Mesenchymal stem cell (in vitro differentiated cells and primary cell): Measurements from ENCODE around the gene F8.

Experiments
- DNase-seq: peaks from one replicate; pipeline ENCODE4 v3.0.0-alpha.2; 2013
- H2AFZ ChIP-seq: one replicate; pipeline ENCODE4 v1.6.1; 2013; ENCODE audit warnings: low read depth, mild to moderate bottlenecking, control low read depth, inconsistent platforms, low read length, moderate library complexity
- H2AK5ac ChIP-seq: 2 replicates; pipeline ENCODE4 v1.6.1; 2013; ENCODE audit warnings: low read length, moderate library complexity, mild to moderate bottlenecking, inconsistent platforms; ENCODE audit not compliant: severe bottlenecking
- H2BK120ac ChIP-seq: one replicate; pipeline ENCODE4 v1.6.1; 2013; ENCODE audit warnings: low read depth, mild to moderate bottlenecking, inconsistent platforms, low read length, moderate library complexity
- H2BK12ac ChIP-seq, 2 experiments: one replicate each; pipeline ENCODE4 v1.6.1; 2013; ENCODE audit warnings: inconsistent platforms in 2 of 2, low read length in 2 of 2, mild to moderate bottlenecking in 2 of 2, moderate library complexity in 2 of 2, control low read depth in 1 of 2
- H2BK15ac ChIP-seq: one replicate; pipeline ENCODE4 v1.6.1; 2013; ENCODE audit warnings: mild to moderate bottlenecking, low read depth, inconsistent platforms; ENCODE audit not compliant: poor library complexity, severe bottlenecking
- H2BK5ac ChIP-seq: 2 replicates; pipeline ENCODE4 v1.6.1; 2013; ENCODE audit warnings: low read depth, mild to moderate bottlenecking, low read length, control low read depth, inconsistent platforms; ENCODE audit not compliant: poor library complexity, severe bottlenecking
- H3K14ac ChIP-seq, 2 experiments: one replicate each; pipeline ENCODE4 v1.6.1; 2013; ENCODE audit warnings: inconsistent platforms in 2 of 2, low read length in 2 of 2, control low read depth in 1 of 2, mild to moderate bottlenecking in 1 of 2, moderate library complexity in 1 of 2
- H3K18ac ChIP-seq, 2 experiments: one replicate each; pipeline ENCODE4 v1.6.1; 2013; ENCODE audit warnings: inconsistent platforms in 2 of 2, low read length in 2 of 2, control low read depth in 1 of 2, low read depth in 1 of 2, mild to moderate bottlenecking in 1 of 2
- H3K23ac ChIP-seq, 2 experiments: one replicate each; pipeline ENCODE4 v1.6.1; 2013; ENCODE audit warnings: inconsistent platforms in 2 of 2, low read length in 2 of 2, mild to moderate bottlenecking in 2 of 2, moderate library complexity in 2 of 2, control low read depth in 1 of 2
- H3K27ac ChIP-seq: 2 replicates; pipeline ENCODE4 v1.5.1; 2013; ENCODE audit warnings: mild to moderate bottlenecking, moderate library complexity, low read length, control low read depth, inconsistent platforms; ENCODE audit not compliant: poor library complexity, severe bottlenecking
- H3K27me3 ChIP-seq, 2 experiments: 2 replicates each; pipeline versions ENCODE4 v1.6.1 to v1.7.0; 2013; ENCODE audit warnings: low read length in 2 of 2, mild to moderate bottlenecking in 2 of 2, moderate library complexity in 2 of 2, control low read depth in 1 of 2, inconsistent platforms in 1 of 2; ENCODE audit not compliant: control insufficient read depth in 1 of 2, insufficient read depth in 1 of 2
- H3K36me3 ChIP-seq, 2 experiments: 2 replicates each; pipeline versions ENCODE4 v1.6.1 to v1.7.0; 2013; ENCODE audit warnings: low read length in 2 of 2, control low read depth in 1 of 2, inconsistent platforms in 1 of 2, low read depth in 1 of 2, mild to moderate bottlenecking in 1 of 2; ENCODE audit not compliant: insufficient read depth in 2 of 2, control insufficient read depth in 1 of 2
- H3K4ac ChIP-seq, 2 experiments: one replicate each; pipeline ENCODE4 v1.6.1; 2013; ENCODE audit warnings: inconsistent platforms in 2 of 2, low read length in 2 of 2, mild to moderate bottlenecking in 2 of 2, moderate library complexity in 2 of 2, control low read depth in 1 of 2, low read depth in 1 of 2
- H3K4me1 ChIP-seq: 2 replicates; pipeline ENCODE4 v1.6.1; 2013; ENCODE audit warnings: low read depth, low read length, control low read depth; ENCODE audit not compliant: control insufficient read depth, insufficient read depth
- H3K4me2 ChIP-seq: 2 replicates; pipeline ENCODE4 v1.6.1; 2013; ENCODE audit warnings: low read length, mild to moderate bottlenecking, inconsistent platforms; ENCODE audit not compliant: poor library complexity, severe bottlenecking
- H3K4me3 ChIP-seq, 2 experiments: 2 replicates each; pipeline versions ENCODE4 v1.5.1 to v1.7.0; 2013; ENCODE audit warnings: low read length in 2 of 2, mild to moderate bottlenecking in 2 of 2, control low read depth in 1 of 2, low read depth in 1 of 2; ENCODE audit not compliant: insufficient read depth in 1 of 2
- H3K79me1 ChIP-seq: replicated peaks from 2 replicates; pipeline ENCODE4 v1.6.1; 2013; ENCODE audit warnings: mild to moderate bottlenecking, control low read depth, low read length, inconsistent platforms; ENCODE audit not compliant: poor library complexity, severe bottlenecking
- H3K9ac ChIP-seq: 2 replicates; pipeline ENCODE4 v1.7.0; 2013; ENCODE audit warnings: mild to moderate bottlenecking, low read length, moderate library complexity
- H3K9me3 ChIP-seq: 2 replicates; pipeline ENCODE4 v1.7.0; 2013; ENCODE audit warnings: mild to moderate bottlenecking, low read length; ENCODE audit not compliant: control insufficient read depth
- H4K8ac ChIP-seq: one replicate; pipeline ENCODE4 v1.6.1; 2013; ENCODE audit warnings: inconsistent platforms, mild to moderate bottlenecking, low read length, moderate library complexity
- H4K91ac ChIP-seq: one replicate; pipeline ENCODE4 v1.6.1; 2013; ENCODE audit warnings: mild to moderate bottlenecking, low read length, inconsistent platforms
- WGBS: methylation state at CpG from one replicate; pipeline ENCODE4 v1.1.7; 2013; ENCODE audit warnings: mixed read lengths; 5-methylcytosine and 5-hydroxymethylcytosine counted together

Gene F8

DNA sequence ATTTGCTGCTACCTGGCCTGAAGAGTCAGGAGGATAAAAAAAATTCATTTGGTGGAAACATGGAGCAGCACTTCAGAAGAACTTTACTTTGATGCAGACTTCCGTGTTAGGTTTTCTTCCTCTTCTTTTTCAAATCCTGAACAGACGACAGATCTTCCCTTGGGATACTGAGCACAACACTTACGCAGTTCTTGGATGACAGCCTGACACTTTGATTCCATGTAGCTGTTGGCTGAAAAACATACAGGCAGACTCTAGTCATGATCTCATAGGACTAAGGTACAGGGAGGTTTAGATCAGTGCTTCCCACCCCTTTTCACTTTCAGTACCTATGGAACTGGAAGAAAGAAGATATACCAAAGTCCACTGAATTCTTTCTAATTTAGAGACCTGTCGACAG, 39.2 kb upstream of the F8 start:
- Histone ChIP-seq H2BK15ac (no peak overlapping the region), H3K23ac (no peak overlapping the region), H3K9me3 (no peaks in the 10 kb centered on the region), H3K4me3 (no peak overlapping the region), H4K91ac (no peak overlapping the region), H3K27ac (no peak overlapping the region), H2BK12ac (no peak overlapping the region), H3K27me3 (no peaks in the 10 kb centered on the region), H2AFZ (no peak overlapping the region), H3K4me2 (no peak overlapping the region), H3K79me1 (peaks cover 3% of the 10 kb centered on the region), H3K9ac (no peak overlapping the region), H2BK120ac (no peak overlapping the region), H3K4ac (no peak overlapping the region), H2BK5ac (no peak overlapping the region), H3K4me1 (peaks cover 15% of the 10 kb centered on the region), H2AK5ac (no peak overlapping the region), H3K18ac (no peak overlapping the region), H3K14ac (no peak overlapping the region), H4K8ac (no peak overlapping the region), H3K36me3 (peaks cover 0 to 18% of the 10 kb centered on the region in 2 experiments)
- WGBS, result 100% methylated on average over 1 of the region's 4 CpGs
- no peak for DNase-seq

DNA sequence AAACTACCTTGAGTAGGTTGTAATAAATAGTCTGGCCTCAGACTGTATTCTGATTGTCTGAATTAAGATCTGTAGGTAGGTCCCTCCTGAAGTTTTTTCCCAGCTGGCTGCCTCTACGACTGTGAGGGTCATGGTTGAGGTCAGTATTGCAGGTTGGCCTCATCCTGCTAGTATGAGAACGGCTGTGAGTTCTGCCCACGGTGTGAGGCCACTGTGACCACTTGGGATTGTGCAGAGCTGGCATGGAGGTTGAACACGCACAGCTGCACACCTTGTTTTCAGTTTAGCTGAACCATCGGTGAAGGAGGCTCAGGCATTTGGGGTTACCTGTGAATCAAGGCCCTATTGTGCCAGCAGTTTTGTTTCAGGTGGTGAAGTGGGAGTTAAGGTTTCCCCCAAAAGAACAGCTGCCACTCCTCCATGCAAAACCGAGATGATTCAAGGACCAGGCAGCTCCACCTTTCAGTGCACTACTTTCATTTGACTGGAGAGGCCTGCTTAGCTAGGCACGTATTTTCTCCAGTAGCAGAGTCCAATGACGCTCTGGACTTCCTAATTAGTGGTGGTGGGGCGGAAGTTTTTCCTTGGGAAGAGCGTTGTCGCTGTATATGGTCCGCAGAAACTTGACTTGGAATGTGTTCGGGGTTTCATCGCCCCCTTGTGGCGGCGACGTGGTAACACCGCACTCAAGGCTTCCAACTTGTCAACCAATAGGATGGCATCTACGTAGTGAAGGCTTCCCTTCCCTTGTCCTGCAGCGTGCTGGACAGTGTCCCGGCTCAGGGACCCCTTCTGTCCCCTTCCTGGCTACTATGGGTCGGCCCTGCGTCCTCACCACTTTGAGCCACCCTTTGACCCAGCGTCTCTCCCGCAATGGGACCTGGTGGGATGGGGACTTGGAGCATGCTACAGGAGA, 34.6 kb upstream of the F8 start:
- Histone ChIP-seq H3K9me3 (no peaks in the 10 kb centered on the region), H3K14ac (peak overlapping the region in 1 of 2 experiments; percentile 32), H3K36me3 (peaks cover 3 to 24% of the 10 kb centered on the region in 2 experiments), H3K79me1 (peaks cover 2% of the 10 kb centered on the region), H3K23ac (no peak overlapping the region), H3K18ac (no peak overlapping the region), H2BK15ac (no peak overlapping the region), H4K8ac (peak overlapping the region; percentile 61), H3K4me3 (peak overlapping the region in 1 of 2 experiments; percentile 40), H2AFZ (no peak overlapping the region), H3K9ac (peak overlapping the region; percentile 40), H2AK5ac (no peak overlapping the region), H3K27ac (no peak overlapping the region), H2BK120ac (no peak overlapping the region), H4K91ac (peak overlapping the region; percentile 34), H3K4me1 (peaks cover 13% of the 10 kb centered on the region), H3K27me3 (no peaks in the 10 kb centered on the region), H2BK5ac (no peak overlapping the region), H2BK12ac (no peak overlapping the region), H3K4me2 (peak overlapping the region; percentile 56), H3K4ac (no peak overlapping the region)
- peak; percentile 80 for DNase-seq
- WGBS, result 45% methylated on average over 14 of the region's 25 CpGs

DNA sequence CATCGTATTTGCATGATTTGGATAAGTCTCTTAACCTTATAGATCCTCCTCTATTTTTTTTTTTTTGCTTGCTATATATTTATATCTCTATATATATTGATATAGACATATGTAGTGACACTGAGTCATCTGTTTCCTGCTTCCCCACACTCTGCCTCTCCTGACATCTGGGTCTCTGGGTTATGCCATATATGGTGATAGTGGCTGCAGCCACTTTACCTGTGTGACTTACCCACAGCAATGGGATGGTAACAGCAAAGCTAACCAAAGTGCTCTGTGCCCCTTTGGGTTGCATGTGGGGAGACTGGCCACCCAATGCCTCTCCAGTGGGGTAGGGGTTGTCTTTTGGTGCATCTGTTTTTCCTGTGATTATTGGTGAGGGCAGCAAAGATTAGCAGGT, 33.9 kb upstream of the F8 start:
- Histone ChIP-seq H3K36me3 (peaks cover 3 to 26% of the 10 kb centered on the region in 2 experiments), H2AK5ac (no peak overlapping the region), H4K91ac (no peak overlapping the region), H3K4me2 (no peak overlapping the region), H3K9me3 (no peaks in the 10 kb centered on the region), H4K8ac (no peak overlapping the region), H3K4me3 (no peak overlapping the region), H3K14ac (no peak overlapping the region), H3K9ac (peak overlapping the region; percentile 40), H2BK120ac (no peak overlapping the region), H2BK5ac (no peak overlapping the region), H2AFZ (no peak overlapping the region), H2BK12ac (no peak overlapping the region), H3K27me3 (no peaks in the 10 kb centered on the region), H3K4me1 (peaks cover 13% of the 10 kb centered on the region), H3K27ac (no peak overlapping the region), H3K23ac (no peak overlapping the region), H2BK15ac (no peak overlapping the region), H3K4ac (no peak overlapping the region), H3K79me1 (peaks cover 2% of the 10 kb centered on the region), H3K18ac (no peak overlapping the region)
- DNase-seq, result no peak
- WGBS, result no CpG with 5 or more reads among the region's 1 CpG

GRCh38 chrX:155055494-155055893, 33.0 kb upstream of the F8 start:
- H3K4ac ChIP-seq, result no peak overlapping the region
- no peak overlapping the region for H2BK120ac ChIP-seq

More at GRCh38 chrX:155055494-155055893, 33.0 kb upstream of the F8 start:
- H3K9ac ChIP-seq, result no peak overlapping the region
- H3K9me3 ChIP-seq, result no peaks in the 10 kb centered on the region
- no peak overlapping the region for H3K27ac ChIP-seq
- no peaks in the 10 kb centered on the region for H3K27me3 ChIP-seq
- no peak overlapping the region for H2BK12ac ChIP-seq
- H4K8ac ChIP-seq, result no peak overlapping the region
- no peak overlapping the region for H3K14ac ChIP-seq
- peaks cover 2% of the 10 kb centered on the region for H3K79me1 ChIP-seq
- H2BK15ac ChIP-seq, result no peak overlapping the region
- H3K4me3 ChIP-seq, result no peak overlapping the region
- no peak overlapping the region for H4K91ac ChIP-seq
- H2AFZ ChIP-seq, result no peak overlapping the region
- peaks cover 13% of the 10 kb centered on the region for H3K4me1 ChIP-seq
- no peak overlapping the region for H3K4me2 ChIP-seq
- H2BK5ac ChIP-seq, result no peak overlapping the region
- H3K23ac ChIP-seq, result no peak overlapping the region
- H2AK5ac ChIP-seq, result no peak overlapping the region
- no peak for DNase-seq
- H3K18ac ChIP-seq, result no peak overlapping the region
- peaks cover 3 to 23% of the 10 kb centered on the region in 2 experiments for H3K36me3 ChIP-seq
- 100% methylated on average over 3 of the region's 3 CpGs for WGBS
